ENCODE results near the gene FAM120A. TPM values are rescaled to one million over a fixed set of nuclear protein-coding genes. Genes with fewer than 3 reads are reported as not detected.

FAM120A gene
- total and polyA plus RNA-seq, 7 donors, result 59.9 to 106 (median 66.0) TPM

DNA sequence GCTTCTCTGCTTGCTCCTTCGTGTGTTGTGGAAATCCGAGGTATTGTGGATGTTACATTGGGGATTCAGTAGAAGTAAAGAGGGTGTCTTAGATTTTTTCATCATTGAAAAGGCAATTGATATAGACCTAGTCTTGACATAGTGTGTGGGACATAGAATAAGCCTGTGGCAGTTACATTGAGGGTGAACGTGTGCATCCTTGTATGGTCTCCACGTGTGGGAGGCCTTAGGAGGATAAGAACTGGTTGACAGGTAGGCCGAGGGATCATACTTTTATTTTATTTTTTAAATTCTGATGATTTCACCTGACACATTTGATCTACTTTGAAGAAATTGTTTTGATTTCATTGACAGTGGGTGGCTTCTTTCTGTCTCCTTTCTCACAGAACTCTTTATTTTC, 18.9 kb downstream of the FAM120A start:
- TF ChIP-seq POLR2A (IDR thresholded peaks at IDR 0.05), result no peak
- no peak for TF ChIP-seq POLR2AphosphoS5 (IDR thresholded peaks at IDR 0.05)
- TF ChIP-seq EP300 (IDR thresholded peaks at IDR 0.05), result no peak
- TF ChIP-seq, protein P1, sequence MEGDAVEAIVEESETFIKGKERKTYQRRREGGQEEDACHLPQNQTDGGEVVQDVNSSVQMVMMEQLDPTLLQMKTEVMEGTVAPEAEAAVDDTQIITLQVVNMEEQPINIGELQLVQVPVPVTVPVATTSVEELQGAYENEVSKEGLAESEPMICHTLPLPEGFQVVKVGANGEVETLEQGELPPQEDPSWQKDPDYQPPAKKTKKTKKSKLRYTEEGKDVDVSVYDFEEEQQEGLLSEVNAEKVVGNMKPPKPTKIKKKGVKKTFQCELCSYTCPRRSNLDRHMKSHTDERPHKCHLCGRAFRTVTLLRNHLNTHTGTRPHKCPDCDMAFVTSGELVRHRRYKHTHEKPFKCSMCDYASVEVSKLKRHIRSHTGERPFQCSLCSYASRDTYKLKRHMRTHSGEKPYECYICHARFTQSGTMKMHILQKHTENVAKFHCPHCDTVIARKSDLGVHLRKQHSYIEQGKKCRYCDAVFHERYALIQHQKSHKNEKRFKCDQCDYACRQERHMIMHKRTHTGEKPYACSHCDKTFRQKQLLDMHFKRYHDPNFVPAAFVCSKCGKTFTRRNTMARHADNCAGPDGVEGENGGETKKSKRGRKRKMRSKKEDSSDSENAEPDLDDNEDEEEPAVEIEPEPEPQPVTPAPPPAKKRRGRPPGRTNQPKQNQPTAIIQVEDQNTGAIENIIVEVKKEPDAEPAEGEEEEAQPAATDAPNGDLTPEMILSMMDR (IDR thresholded peaks at IDR 0.05), result no peak
- Histone ChIP-seq H3K9me3 (no peaks in the 10 kb centered on the region), H3K4me3 (no peak overlapping the region), H3K27me3 (no peaks in the 10 kb centered on the region), H3K27ac (no peak overlapping the region), H3K36me3 (no peaks in the 10 kb centered on the region), H3K4me1 (peaks cover 0 to 55% (median 47%) of the 10 kb centered on the region in 4 donors)
- intact Hi-C loops (cut with DNase I), result no loop called here
- no peak for DNase-seq
- WGBS, 2 donors, result 59 to 86% methylated on average over 5 of the region's 5 CpGs

DNA sequence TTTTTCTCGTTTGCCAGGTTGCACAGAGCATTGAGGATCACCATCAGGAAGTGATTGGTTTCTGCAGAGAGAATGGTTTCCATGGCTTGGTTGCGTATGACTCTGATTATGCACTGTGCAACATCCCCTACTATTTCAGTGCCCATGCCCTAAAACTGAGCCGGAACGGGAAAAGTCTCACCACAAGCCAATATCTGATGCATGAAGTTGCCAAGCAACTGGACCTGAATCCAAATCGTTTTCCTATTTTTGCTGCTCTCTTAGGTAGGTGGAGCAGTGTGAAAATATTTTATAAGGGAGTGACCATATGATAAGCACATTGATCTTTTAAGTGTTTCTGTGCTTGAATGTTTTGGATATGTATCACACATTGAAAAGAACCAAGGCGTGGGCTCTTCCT, 19.6 kb downstream of the FAM120A start:
- WGBS, 2 donors, result 59 to 82% methylated on average over 6 of the region's 6 CpGs

DNA sequence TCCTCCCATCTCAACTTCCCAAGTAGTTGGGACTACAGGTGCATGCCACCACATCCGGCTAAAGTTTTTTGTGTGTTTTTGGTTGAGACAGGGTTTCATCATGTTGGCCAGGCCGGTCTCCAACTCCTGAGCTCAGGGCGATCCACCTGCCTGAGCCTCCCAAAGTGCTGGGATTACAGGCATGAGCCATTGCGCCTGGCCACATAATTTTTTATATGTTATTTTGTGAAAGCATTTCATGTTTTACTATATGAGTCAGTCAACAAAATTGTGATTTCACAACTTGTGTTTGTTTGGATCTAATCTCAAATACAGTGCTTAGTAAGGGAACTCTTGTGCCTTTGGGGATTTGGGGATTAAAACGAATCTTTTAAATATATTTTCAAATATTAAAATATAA, 21.9 kb downstream of the FAM120A start:
- DNase-seq, result no peak
- H3K36me3 ChIP-seq, result peaks cover 0 to 6% (median 0%) of the 10 kb centered on the region in 4 donors
- 81 to 83% methylated on average over 5 of the region's 5 CpGs for WGBS, 2 donors
- intact Hi-C loops (cut with DNase I), result no loop called here
- H3K9me3 ChIP-seq, result no peaks in the 10 kb centered on the region
- TF ChIP-seq POLR2A (IDR thresholded peaks at IDR 0.05) (no peak), POLR2AphosphoS5 (IDR thresholded peaks at IDR 0.05) (no peak)
- TF ChIP-seq, protein P1 (IDR thresholded peaks at IDR 0.05), result no peak
- peaks cover 0 to 50% (median 35%) of the 10 kb centered on the region in 4 donors for H3K4me1 ChIP-seq
- no peaks in the 10 kb centered on the region for H3K27me3 ChIP-seq
- no peak overlapping the region for H3K4me3 ChIP-seq
- no peak overlapping the region for H3K27ac ChIP-seq

More for the DNA sequence above, 19.6 kb downstream of the FAM120A start:
- Histone ChIP-seq H3K36me3 (no peaks in the 10 kb centered on the region), H3K9me3 (no peaks in the 10 kb centered on the region), H3K27me3 (no peaks in the 10 kb centered on the region), H3K27ac (no peak overlapping the region), H3K4me1 (peaks cover 0 to 55% (median 45%) of the 10 kb centered on the region in 4 donors), H3K4me3 (no peak overlapping the region)
- no peak for DNase-seq
- intact Hi-C loops (cut with DNase I), result no loop called here
- no peak for TF ChIP-seq POLR2A (IDR thresholded peaks at IDR 0.05)
- TF ChIP-seq, protein P1 (IDR thresholded peaks at IDR 0.05), result no peak
- TF ChIP-seq EP300 (IDR thresholded peaks at IDR 0.05), result no peak
- TF ChIP-seq POLR2AphosphoS5 (IDR thresholded peaks at IDR 0.05), result no peak

DNA sequence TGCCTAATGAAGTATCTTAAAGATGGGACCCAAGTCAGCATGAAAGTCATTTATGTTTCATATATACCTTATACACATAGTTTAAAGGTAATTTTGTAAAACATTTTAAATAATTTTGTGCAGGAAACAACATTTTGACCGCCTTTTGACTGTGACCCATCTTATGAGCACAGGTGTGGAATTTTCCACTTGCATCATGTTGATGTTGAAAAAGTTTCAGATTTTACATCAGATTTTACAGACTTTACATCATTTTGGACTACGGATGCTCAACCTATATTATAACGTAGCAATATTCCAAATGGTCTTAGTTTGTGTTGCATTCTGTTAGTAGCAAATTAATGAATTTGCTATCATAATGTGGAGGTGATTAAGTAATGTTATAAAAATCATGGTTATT, 23.6 kb downstream of the FAM120A start:
- intact Hi-C loops (cut with DNase I), result no loop called here
- TF ChIP-seq EP300 (IDR thresholded peaks at IDR 0.05) (no peak), POLR2AphosphoS5 (IDR thresholded peaks at IDR 0.05) (no peak), POLR2A (IDR thresholded peaks at IDR 0.05) (no peak)
- TF ChIP-seq, protein P1 (IDR thresholded peaks at IDR 0.05), result no peak
- H3K9me3 ChIP-seq, result no peaks in the 10 kb centered on the region
- no peaks in the 10 kb centered on the region for H3K27me3 ChIP-seq
- no peak overlapping the region for H3K27ac ChIP-seq
- WGBS, 2 donors, result 96 to 98% methylated on average over 3 of the region's 3 CpGs
- H3K4me1 ChIP-seq, result peaks cover 0 to 37% (median 20%) of the 10 kb centered on the region in 4 donors
- peaks cover 0 to 6% (median 0%) of the 10 kb centered on the region in 4 donors for H3K36me3 ChIP-seq
- DNase-seq, result no peak
- H3K4me3 ChIP-seq, result no peak overlapping the region

DNA sequence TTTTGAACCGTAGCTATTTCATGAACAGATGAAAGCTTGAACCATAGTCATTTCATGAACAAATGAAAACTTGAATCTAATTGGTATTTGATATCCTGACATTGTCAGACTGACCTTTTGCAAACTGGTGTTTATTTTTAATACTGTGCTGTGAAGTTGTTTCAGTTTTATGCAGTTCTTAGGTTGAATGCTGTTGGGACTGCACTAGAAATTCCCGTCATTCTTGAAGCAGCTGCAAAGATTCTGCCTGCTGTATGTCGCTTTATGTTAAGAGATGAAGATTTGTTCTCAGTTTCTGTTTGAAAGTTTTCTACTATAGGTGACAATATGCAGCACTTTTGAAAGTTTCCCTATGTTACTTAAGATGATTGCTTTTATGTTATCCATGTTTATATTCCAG, 24.4 kb downstream of the FAM120A start:
- Histone ChIP-seq H3K27me3 (no peaks in the 10 kb centered on the region), H3K36me3 (peaks cover 0 to 6% (median 0%) of the 10 kb centered on the region in 4 donors), H3K9me3 (no peaks in the 10 kb centered on the region), H3K4me1 (peaks cover 0 to 37% (median 19%) of the 10 kb centered on the region in 4 donors), H3K27ac (peak overlapping the region in 1 of 4 donors; percentile 4), H3K4me3 (no peak overlapping the region)
- TF ChIP-seq EP300 (IDR thresholded peaks at IDR 0.05), result no peak
- TF ChIP-seq POLR2A (IDR thresholded peaks at IDR 0.05), result no peak
- no peak for TF ChIP-seq POLR2AphosphoS5 (IDR thresholded peaks at IDR 0.05)
- TF ChIP-seq, protein P1 (IDR thresholded peaks at IDR 0.05), result no peak
- intact Hi-C loops (cut with DNase I), result no loop called here
- no peak for DNase-seq
- 76% methylated on average over 3 of the region's 3 CpGs for WGBS, 2 donors

Measured in sigmoid colon (tissue), 7 donors.